ENCODE data around the gene LSM4. TPM values are rescaled to one million over a fixed set of nuclear protein-coding genes. Genes with fewer than 3 reads are reported as not detected.

LSM4 gene
- total RNA-seq, 2 experiments from 2014 or later = 356 to 361 TPM

GRCh38 chr19:18321734-18322102 lies 1.2 kb downstream of the LSM4 start:
- DNase-seq = peak; percentile 61
- peaks cover 53% of the 10 kb centered on the region for H3K4me1 Mint-ChIP-seq (ENCODE audit: low read depth)
- H3K9me3 Mint-ChIP-seq = no peaks in the 10 kb centered on the region
- POLR2A ChIA-PET = interaction anchor here (0.5 to 8.8 kb wide), 11 partner anchors 11 to 387 kb away, joined by 3 to 257 read pairs (median 7); partner anchors contain the start of genes JUND, PIK3R2 and RAB3A
- H3K36me3 Mint-ChIP-seq = peaks cover 33% of the 10 kb centered on the region
- CTCF ChIA-PET = interaction anchor here (0.7 to 9.1 kb wide), 17 partner anchors 11 to 154 kb away, joined by 3 to 343 read pairs (median 6); partner anchors contain the start of genes IQCN, JUND, MPV17L2 and RAB3A
- no peaks in the 10 kb centered on the region for H3K27me3 Mint-ChIP-seq
- peak overlapping the region; percentile 83 for H3K4me3 Mint-ChIP-seq
- peak overlapping the region; percentile 95 for H3K27ac Mint-ChIP-seq
- intact Hi-C loops (cut with micrococcal nuclease) = no loop called here

- H3K4me3 Mint-ChIP-seq = peak overlapping the region; percentile 83
- H3K27me3 Mint-ChIP-seq = no peaks in the 10 kb centered on the region
- intact Hi-C loops (cut with micrococcal nuclease) = no loop called here
- DNase-seq = no peak
- peaks cover 53% of the 10 kb centered on the region for H3K4me1 Mint-ChIP-seq (ENCODE audit: low read depth)
- peak overlapping the region; percentile 95 for H3K27ac Mint-ChIP-seq
- ChIA-PET CTCF (interaction anchor here (0.8 to 9.1 kb wide), 14 partner anchors 9 to 153 kb away, joined by 3 to 343 read pairs (median 6); partner anchors contain the start of genes IQCN, JUND and MPV17L2), POLR2A (interaction anchor here (0.6 to 8.8 kb wide), 8 partner anchors 14 to 117 kb away, joined by 3 to 257 read pairs (median 8); partner anchors contain the start of genes JUND and RAB3A)
- H3K9me3 Mint-ChIP-seq = no peaks in the 10 kb centered on the region
- peaks cover 33% of the 10 kb centered on the region for H3K36me3 Mint-ChIP-seq
Measured at GRCh38 chr19:18320865-18321733, 1.8 kb downstream of the LSM4 start.

- H3K27me3 Mint-ChIP-seq = no peaks in the 10 kb centered on the region
- CTCF ChIA-PET = interaction anchor here (0.6 to 9.1 kb wide), 5 partner anchors 10 to 80 kb away, joined by 3 to 343 read pairs (median 4); partner anchors contain the start of gene JUND
- peaks cover 58% of the 10 kb centered on the region for H3K4me1 Mint-ChIP-seq (ENCODE audit: low read depth)
- peak overlapping the region; percentile 95 for H3K27ac Mint-ChIP-seq
- peak overlapping the region; percentile 25 for H3K4me3 Mint-ChIP-seq
- peaks cover 41% of the 10 kb centered on the region for H3K36me3 Mint-ChIP-seq
- intact Hi-C loops (cut with micrococcal nuclease) = no loop called here
- no peak for DNase-seq
- POLR2A ChIA-PET = interaction anchor here (3.7 to 8.8 kb wide), 3 partner anchors 15 to 41 kb away, joined by 32 to 257 read pairs (median 34); partner anchors contain the start of gene JUND
- no peaks in the 10 kb centered on the region for H3K9me3 Mint-ChIP-seq
Measured at GRCh38 chr19:18319591-18320135, 3.2 kb downstream of the LSM4 start.

- CTCF ChIA-PET = interaction anchor here (0.6 to 9.1 kb wide), 9 partner anchors 10 to 1013 kb away, joined by 3 to 343 read pairs (median 6); partner anchors contain the start of genes IQCN, JUND and SSBP4
- Mint-ChIP-seq H3K27ac (peak overlapping the region; percentile 95), H3K4me1 (ENCODE audit: low read depth) (peaks cover 52% of the 10 kb centered on the region), H3K36me3 (peaks cover 51% of the 10 kb centered on the region), H3K4me3 (peak overlapping the region; percentile 66), H3K27me3 (no peaks in the 10 kb centered on the region), H3K9me3 (no peaks in the 10 kb centered on the region)
- POLR2A ChIA-PET = interaction anchor here (0.6 to 8.8 kb wide), 6 partner anchors 10 to 525 kb away, joined by 3 to 257 read pairs (median 8); partner anchors contain the start of gene JUND
- intact Hi-C loops (cut with micrococcal nuclease) = loop anchor here (1.0 kb wide), 1 partner anchor 14 kb away; no protein-coding TSS in a partner anchor
- DNase-seq = peak; percentile 72
Measured at GRCh38 chr19:18317961-18318800, 4.7 kb downstream of the LSM4 start.

GRCh38 chr19:18313398-18313797 lies 9.5 kb downstream of the LSM4 start:
- peaks cover 32% of the 10 kb centered on the region for H3K36me3 Mint-ChIP-seq
- intact Hi-C loops (cut with micrococcal nuclease) = no loop called here
- POLR2A ChIA-PET = interaction anchor here (1.3 to 1.4 kb wide), 2 partner anchors 32 to 33 kb away, joined by 3 to 5 read pairs; partner anchors contain the start of gene JUND

GRCh38 chr19:18312092-18312534 lies 10.8 kb downstream of the LSM4 start:
- no peak for DNase-seq
- peaks cover 14% of the 10 kb centered on the region for H3K4me1 Mint-ChIP-seq (ENCODE audit: low read depth)
- no peak overlapping the region for H3K27ac Mint-ChIP-seq
- peaks cover 39% of the 10 kb centered on the region for H3K36me3 Mint-ChIP-seq
- intact Hi-C loops (cut with micrococcal nuclease) = no loop called here
- POLR2A ChIA-PET = interaction anchor here (1.0 kb wide), 1 partner anchor 10 kb away, joined by 3 read pairs; the partner anchor contains the start of gene LSM4
- H3K4me3 Mint-ChIP-seq = no peak overlapping the region
- no peaks in the 10 kb centered on the region for H3K9me3 Mint-ChIP-seq
- H3K27me3 Mint-ChIP-seq = no peaks in the 10 kb centered on the region
- CTCF ChIA-PET = interaction anchor here (4.2 kb wide), 1 partner anchor 32 kb away, joined by 30 read pairs; the partner anchor contains the start of gene JUND

More at GRCh38 chr19:18313398-18313797, 9.5 kb downstream of the LSM4 start:
- DNase-seq = no peak
- Mint-ChIP-seq H3K27ac (no peak overlapping the region), H3K4me1 (ENCODE audit: low read depth) (peaks cover 18% of the 10 kb centered on the region), H3K4me3 (no peak overlapping the region), H3K27me3 (no peaks in the 10 kb centered on the region), H3K9me3 (no peaks in the 10 kb centered on the region)
- CTCF ChIA-PET = interaction anchor here (4.2 kb wide), 1 partner anchor 34 kb away, joined by 30 read pairs; the partner anchor contains the start of gene JUND

- peaks cover 44% of the 10 kb centered on the region for H3K36me3 Mint-ChIP-seq
- POLR2A ChIA-PET = interaction anchor here (1.0 to 2.0 kb wide), 2 partner anchors 11 to 30 kb away, joined by 3 to 8 read pairs; partner anchors contain the start of genes JUND and LSM4
- DNase-seq = no peak
Measured at GRCh38 chr19:18311502-18312091, 11.3 kb downstream of the LSM4 start.

GRCh38 chr19:18310966-18311365 lies 11.9 kb downstream of the LSM4 start:
- peaks cover 45% of the 10 kb centered on the region for H3K36me3 Mint-ChIP-seq
- ChIA-PET POLR2A (interaction anchor here (0.8 to 2.0 kb wide), 4 partner anchors 11 to 33 kb away, joined by 3 to 8 read pairs (median 4); partner anchors contain the start of genes JUND and LSM4), CTCF (interaction anchor here (1.7 to 4.2 kb wide), 2 partner anchors 11 to 31 kb away, joined by 6 to 30 read pairs; partner anchors contain the start of gene JUND)
- no peaks in the 10 kb centered on the region for H3K27me3 Mint-ChIP-seq
- H3K4me1 Mint-ChIP-seq (ENCODE audit: low read depth) = peaks cover 25% of the 10 kb centered on the region
- no peak for DNase-seq
- intact Hi-C loops (cut with micrococcal nuclease) = no loop called here
- no peak overlapping the region for H3K27ac Mint-ChIP-seq
- H3K4me3 Mint-ChIP-seq = no peak overlapping the region
- no peaks in the 10 kb centered on the region for H3K9me3 Mint-ChIP-seq

More at GRCh38 chr19:18311502-18312091, 11.3 kb downstream of the LSM4 start:
- Mint-ChIP-seq H3K27ac (no peak overlapping the region), H3K27me3 (no peaks in the 10 kb centered on the region), H3K4me1 (ENCODE audit: low read depth) (peaks cover 20% of the 10 kb centered on the region), H3K9me3 (no peaks in the 10 kb centered on the region), H3K4me3 (no peak overlapping the region)
- intact Hi-C loops (cut with micrococcal nuclease) = no loop called here
- CTCF ChIA-PET = interaction anchor here (1.7 to 4.2 kb wide), 2 partner anchors 10 to 32 kb away, joined by 6 to 30 read pairs; partner anchors contain the start of gene JUND

- intact Hi-C loops (cut with micrococcal nuclease) = no loop called here
- Mint-ChIP-seq H3K27ac (peak overlapping the region; percentile 38), H3K9me3 (no peaks in the 10 kb centered on the region), H3K4me3 (no peak overlapping the region), H3K4me1 (ENCODE audit: low read depth) (peaks cover 30% of the 10 kb centered on the region), H3K36me3 (peaks cover 43% of the 10 kb centered on the region), H3K27me3 (no peaks in the 10 kb centered on the region)
- DNase-seq = no peak
- ChIA-PET POLR2A (interaction anchor here (0.8 to 2.0 kb wide), 4 partner anchors 11 to 32 kb away, joined by 3 to 8 read pairs (median 4); partner anchors contain the start of genes JUND and LSM4), CTCF (interaction anchor here (1.7 to 4.2 kb wide), 2 partner anchors 12 to 31 kb away, joined by 6 to 30 read pairs; partner anchors contain the start of gene JUND)
Measured at GRCh38 chr19:18310118-18310909, 12.6 kb downstream of the LSM4 start.
